Right lobe of liver (tissue), 4 donors: ENCODE results near the gene WFDC10B.
"Not testable (repeated sequence)": the region's sequence is repeated elsewhere in the genome, so short reads cannot be mapped to it uniquely, and the experiment has no call there.

Source experiments
- POLR2A ChIP-seq: fragments of 450-650 bp; IDR thresholded peaks from one replicate; pipeline ENCODE4 v1.6.1; 2017; ENCODE audit warnings: antibody characterized with exemption, mild to moderate bottlenecking
- TF ChIP-seq, protein P1 (sequence below), 4 donors: fragments of 200-600 bp in 3 of 4; fragments of 450-650 bp in 1 of 4; IDR thresholded peaks; one replicate each; pipeline versions ENCODE4 v1.5.1 to v1.8.0; 2016 to 2022; ENCODE audit warnings: antibody characterized with exemption in 4 of 4, mild to moderate bottlenecking in 2 of 4
- donor health status: DM: no; HTN: no; CAD: no.
- donor health status: DM: no; HTN: no; CAD: no.
- donor health status: DM: no; HTN: yes; CAD: no.

DNA sequence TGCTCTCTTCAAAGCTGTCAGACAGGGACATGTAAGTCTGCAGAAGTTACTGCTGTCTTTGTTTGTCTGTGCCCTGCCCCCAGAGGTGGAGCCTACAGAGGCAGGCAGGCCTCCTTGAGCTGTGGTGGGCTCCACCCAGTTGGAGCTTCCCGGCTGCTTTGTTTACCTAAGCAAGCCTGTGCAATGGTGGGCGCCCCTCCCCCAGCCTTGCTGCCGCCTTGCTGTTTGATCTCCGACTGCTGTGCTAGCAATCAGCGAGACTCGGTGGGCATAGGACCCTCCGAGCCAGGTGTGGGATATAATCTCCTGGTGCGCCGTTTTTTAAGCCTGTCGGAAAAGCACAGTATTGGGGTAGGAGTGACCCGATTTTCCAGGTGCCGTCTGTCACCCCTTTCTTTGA, 11.5 kb downstream of the WFDC10B start:
- TF ChIP-seq POLR2A: not testable (repeated sequence)
- TF ChIP-seq, protein P1, sequence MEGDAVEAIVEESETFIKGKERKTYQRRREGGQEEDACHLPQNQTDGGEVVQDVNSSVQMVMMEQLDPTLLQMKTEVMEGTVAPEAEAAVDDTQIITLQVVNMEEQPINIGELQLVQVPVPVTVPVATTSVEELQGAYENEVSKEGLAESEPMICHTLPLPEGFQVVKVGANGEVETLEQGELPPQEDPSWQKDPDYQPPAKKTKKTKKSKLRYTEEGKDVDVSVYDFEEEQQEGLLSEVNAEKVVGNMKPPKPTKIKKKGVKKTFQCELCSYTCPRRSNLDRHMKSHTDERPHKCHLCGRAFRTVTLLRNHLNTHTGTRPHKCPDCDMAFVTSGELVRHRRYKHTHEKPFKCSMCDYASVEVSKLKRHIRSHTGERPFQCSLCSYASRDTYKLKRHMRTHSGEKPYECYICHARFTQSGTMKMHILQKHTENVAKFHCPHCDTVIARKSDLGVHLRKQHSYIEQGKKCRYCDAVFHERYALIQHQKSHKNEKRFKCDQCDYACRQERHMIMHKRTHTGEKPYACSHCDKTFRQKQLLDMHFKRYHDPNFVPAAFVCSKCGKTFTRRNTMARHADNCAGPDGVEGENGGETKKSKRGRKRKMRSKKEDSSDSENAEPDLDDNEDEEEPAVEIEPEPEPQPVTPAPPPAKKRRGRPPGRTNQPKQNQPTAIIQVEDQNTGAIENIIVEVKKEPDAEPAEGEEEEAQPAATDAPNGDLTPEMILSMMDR (IDR thresholded peaks at IDR 0.05): not testable (repeated sequence)
